GM15510 (cell line): ENCODE results near the gene EDN2.

Experiments used
- POLR2A ChIP-seq: IDR thresholded peaks from 3 replicates; pipeline ENCODE4 v1.6.1; 2011; ENCODE audit warnings: borderline replicate concordance; ENCODE audit not compliant: insufficient read length; ENCODE audit errors: extremely low read depth

Gene EDN2

GRCh38 chr1:41483960-41484401 lies 502 bp downstream of the EDN2 start:
- TF ChIP-seq POLR2A: no peak

- TF ChIP-seq POLR2A: no peak
Measured at GRCh38 chr1:41483001-41483850, 1.3 kb downstream of the EDN2 start.

- no peak for TF ChIP-seq POLR2A
Measured at GRCh38 chr1:41482001-41482765, 2.3 kb downstream of the EDN2 start.

- TF ChIP-seq POLR2A: no peak
Measured at GRCh38 chr1:41481109-41481775, 3.2 kb downstream of the EDN2 start.

GRCh38 chr1:41480204-41481108 lies 4.0 kb downstream of the EDN2 start:
- TF ChIP-seq POLR2A: no peak

- TF ChIP-seq POLR2A: no peak
Measured at GRCh38 chr1:41479808-41480160, 4.7 kb downstream of the EDN2 start.

GRCh38 chr1:41479000-41479807 lies 5.3 kb downstream of the EDN2 start:
- no peak for TF ChIP-seq POLR2A

- TF ChIP-seq POLR2A: no peak
Measured at GRCh38 chr1:41478118-41478748, 6.2 kb downstream of the EDN2 start.

- TF ChIP-seq POLR2A: no peak
Measured at GRCh38 chr1:41476807-41477361, 7.6 kb downstream of the EDN2 start.

GRCh38 chr1:41475859-41476567 lies 8.5 kb downstream of the EDN2 start:
- TF ChIP-seq POLR2A: no peak

GRCh38 chr1:41475346-41475745 lies 9.1 kb downstream of the EDN2 start:
- no peak for TF ChIP-seq POLR2A
